ENCODE data around the gene FSIP1.

Gene FSIP1

DNA sequence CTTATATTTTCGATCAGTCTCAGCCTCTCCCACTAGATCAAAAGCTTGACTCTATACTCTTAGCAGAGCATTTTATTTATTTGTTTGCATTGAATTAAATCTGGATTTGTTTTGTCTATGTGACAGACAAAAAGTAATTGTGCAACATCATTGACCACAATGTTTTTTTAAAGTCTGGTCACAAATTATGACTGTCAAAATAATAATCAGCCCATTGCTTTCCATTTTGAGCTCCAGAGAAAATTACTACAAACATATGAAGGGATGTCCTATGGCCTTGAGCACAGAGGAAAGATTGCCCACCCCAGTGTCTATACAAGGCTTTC is 82.3 kb downstream of the FSIP1 start:
- no peak for TF ChIP-seq FOXP2 (optimal IDR thresholded peaks at IDR 0.05; ENCODE audit: borderline replicate concordance, extremely low read depth, extremely low read length, insufficient read depth)
- no peak for TF ChIP-seq SIN3A (IDR thresholded peaks at IDR 0.05; ENCODE audit: borderline replicate concordance, insufficient read depth, low read length)
- TF ChIP-seq, protein P1, sequence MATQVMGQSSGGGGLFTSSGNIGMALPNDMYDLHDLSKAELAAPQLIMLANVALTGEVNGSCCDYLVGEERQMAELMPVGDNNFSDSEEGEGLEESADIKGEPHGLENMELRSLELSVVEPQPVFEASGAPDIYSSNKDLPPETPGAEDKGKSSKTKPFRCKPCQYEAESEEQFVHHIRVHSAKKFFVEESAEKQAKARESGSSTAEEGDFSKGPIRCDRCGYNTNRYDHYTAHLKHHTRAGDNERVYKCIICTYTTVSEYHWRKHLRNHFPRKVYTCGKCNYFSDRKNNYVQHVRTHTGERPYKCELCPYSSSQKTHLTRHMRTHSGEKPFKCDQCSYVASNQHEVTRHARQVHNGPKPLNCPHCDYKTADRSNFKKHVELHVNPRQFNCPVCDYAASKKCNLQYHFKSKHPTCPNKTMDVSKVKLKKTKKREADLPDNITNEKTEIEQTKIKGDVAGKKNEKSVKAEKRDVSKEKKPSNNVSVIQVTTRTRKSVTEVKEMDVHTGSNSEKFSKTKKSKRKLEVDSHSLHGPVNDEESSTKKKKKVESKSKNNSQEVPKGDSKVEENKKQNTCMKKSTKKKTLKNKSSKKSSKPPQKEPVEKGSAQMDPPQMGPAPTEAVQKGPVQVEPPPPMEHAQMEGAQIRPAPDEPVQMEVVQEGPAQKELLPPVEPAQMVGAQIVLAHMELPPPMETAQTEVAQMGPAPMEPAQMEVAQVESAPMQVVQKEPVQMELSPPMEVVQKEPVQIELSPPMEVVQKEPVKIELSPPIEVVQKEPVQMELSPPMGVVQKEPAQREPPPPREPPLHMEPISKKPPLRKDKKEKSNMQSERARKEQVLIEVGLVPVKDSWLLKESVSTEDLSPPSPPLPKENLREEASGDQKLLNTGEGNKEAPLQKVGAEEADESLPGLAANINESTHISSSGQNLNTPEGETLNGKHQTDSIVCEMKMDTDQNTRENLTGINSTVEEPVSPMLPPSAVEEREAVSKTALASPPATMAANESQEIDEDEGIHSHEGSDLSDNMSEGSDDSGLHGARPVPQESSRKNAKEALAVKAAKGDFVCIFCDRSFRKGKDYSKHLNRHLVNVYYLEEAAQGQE (IDR thresholded peaks at IDR 0.05; ENCODE audit: insufficient read depth in 1 of 2, low read depth in 2 of 2, low read length in 2 of 2): no peak
- no peak for TF ChIP-seq POLR2AphosphoS5 (IDR thresholded peaks at IDR 0.05; ENCODE audit: low read depth, low read length)
- no peak for TF ChIP-seq TAF1 (IDR thresholded peaks at IDR 0.05; ENCODE audit: borderline replicate concordance, insufficient read depth, low read length)

DNA sequence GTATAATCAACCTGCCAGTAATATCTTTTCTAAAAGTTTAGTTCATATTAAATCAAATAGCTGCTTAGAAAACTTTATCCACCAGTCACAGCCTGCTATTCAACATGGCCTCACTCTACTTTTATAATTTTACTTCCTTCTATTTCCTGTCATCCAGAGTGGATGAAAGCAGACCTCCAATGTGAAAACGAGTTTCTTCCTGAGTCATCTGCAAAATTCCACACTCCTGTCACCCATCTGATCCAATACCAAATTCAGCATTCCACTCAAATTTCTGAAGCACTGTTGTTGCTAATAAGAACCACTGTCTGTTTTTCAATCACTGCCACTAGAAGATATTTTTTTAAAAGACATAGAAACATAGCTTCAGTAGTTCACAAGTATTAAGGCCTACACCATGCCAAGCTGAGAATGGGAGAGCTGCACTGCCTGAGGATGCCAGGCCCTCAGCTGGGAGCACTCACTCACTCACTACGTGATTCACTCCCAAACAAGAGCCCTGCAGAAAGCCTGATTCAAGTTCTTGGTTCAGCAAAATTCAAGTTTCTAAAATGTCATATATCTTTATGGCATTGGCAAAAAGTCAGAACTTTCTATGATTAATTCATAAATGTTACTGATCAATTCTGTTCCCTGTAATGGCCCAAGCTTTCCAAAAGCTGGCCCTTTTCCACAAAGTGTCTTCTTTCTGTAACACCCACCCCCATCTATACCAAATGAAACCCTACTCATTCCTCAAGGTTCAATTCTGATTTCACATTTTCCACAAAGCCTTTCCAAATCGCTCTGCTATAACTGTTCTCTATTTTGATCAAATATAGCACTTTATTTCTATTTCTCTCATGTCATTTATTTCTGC is 82.9 kb downstream of the FSIP1 start:
- no peak for TF ChIP-seq TAF1 (IDR thresholded peaks at IDR 0.05; ENCODE audit: borderline replicate concordance, insufficient read depth, low read length)
- no peak for TF ChIP-seq SIN3A (IDR thresholded peaks at IDR 0.05; ENCODE audit: borderline replicate concordance, insufficient read depth, low read length)

DNA sequence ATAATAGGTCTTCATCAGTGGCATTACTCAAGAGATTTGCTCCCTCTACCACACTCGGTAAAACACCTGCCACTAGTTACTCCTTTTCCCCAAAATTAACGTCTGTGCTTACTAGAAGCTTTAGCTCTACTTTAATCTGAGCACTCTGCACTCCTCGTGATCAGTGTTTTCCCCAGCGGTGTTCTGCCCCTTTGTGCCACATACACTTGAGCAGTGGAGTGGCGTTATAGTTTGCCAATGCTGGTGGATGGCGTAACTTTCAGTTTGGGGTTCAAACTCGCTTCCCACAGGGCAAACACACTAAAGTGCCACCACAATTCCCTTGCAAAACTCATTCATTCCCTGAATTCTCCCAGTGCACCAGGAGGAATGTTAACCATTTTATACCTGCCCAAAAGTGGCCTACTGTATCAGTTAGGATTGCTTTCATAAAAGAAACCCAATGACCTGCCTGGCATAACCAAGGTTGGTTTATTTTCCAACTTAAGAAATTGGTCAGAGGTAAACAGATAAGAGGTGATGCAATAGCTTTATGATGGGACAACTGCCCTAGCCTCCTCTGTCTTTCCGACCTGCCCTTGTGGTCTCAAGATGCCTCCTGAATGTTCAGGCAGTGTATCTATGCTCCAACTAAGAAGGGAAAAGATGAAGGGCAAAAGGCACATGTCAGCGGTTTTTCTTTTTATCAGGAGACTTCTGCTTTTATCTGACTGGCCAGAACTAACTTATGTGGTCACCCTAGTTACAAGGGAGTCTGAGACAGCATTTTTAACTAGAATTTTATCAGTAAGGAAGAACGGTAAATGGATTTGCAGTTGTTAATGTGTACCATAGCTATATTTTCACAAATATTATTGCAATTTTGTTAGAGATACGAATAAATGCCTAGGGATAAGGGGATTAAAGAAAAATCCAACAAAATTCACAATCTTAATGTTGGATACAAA is 83.9 kb downstream of the FSIP1 start:
- TF ChIP-seq POLR2AphosphoS5 (IDR thresholded peaks at IDR 0.05; ENCODE audit: low read depth, low read length) (no peak), TAF1 (IDR thresholded peaks at IDR 0.05; ENCODE audit: borderline replicate concordance, insufficient read depth, low read length) (no peak), FOXP2 (optimal IDR thresholded peaks at IDR 0.05; ENCODE audit: borderline replicate concordance, extremely low read depth, extremely low read length, insufficient read depth) (no peak), SIN3A (IDR thresholded peaks at IDR 0.05; ENCODE audit: borderline replicate concordance, insufficient read depth, low read length) (no peak)
- TF ChIP-seq, protein P1 (IDR thresholded peaks at IDR 0.05; ENCODE audit: insufficient read depth in 1 of 2, low read depth in 2 of 2, low read length in 2 of 2): no peak

DNA sequence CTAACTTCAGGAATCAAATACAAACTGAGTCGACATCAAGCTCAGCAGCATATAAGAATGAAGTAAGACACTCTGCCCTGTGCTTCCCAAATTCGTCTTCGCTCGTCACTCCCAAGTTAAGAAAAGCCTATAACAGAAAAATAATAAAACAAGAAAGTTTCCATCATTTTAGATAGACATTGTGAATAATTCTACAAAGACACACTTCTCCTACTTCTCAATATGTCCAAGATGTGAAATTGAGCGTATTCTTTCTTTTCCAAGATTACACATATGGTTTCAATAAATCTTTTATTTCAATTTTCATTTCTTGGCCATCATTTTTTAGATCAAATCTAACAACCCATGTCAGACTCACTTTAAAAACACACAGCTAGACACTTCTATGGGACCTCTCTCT is 85.1 kb downstream of the FSIP1 start:
- TF ChIP-seq POLR2AphosphoS5 (IDR thresholded peaks at IDR 0.05; ENCODE audit: low read depth, low read length): no peak
- no peak for TF ChIP-seq SIN3A (IDR thresholded peaks at IDR 0.05; ENCODE audit: borderline replicate concordance, insufficient read depth, low read length)
- no peak for TF ChIP-seq TAF1 (IDR thresholded peaks at IDR 0.05; ENCODE audit: borderline replicate concordance, insufficient read depth, low read length)
- TF ChIP-seq FOXP2 (optimal IDR thresholded peaks at IDR 0.05; ENCODE audit: borderline replicate concordance, extremely low read depth, extremely low read length, insufficient read depth): no peak
- TF ChIP-seq, protein P1 (IDR thresholded peaks at IDR 0.05; ENCODE audit: insufficient read depth in 1 of 2, low read depth in 2 of 2, low read length in 2 of 2): no peak

DNA sequence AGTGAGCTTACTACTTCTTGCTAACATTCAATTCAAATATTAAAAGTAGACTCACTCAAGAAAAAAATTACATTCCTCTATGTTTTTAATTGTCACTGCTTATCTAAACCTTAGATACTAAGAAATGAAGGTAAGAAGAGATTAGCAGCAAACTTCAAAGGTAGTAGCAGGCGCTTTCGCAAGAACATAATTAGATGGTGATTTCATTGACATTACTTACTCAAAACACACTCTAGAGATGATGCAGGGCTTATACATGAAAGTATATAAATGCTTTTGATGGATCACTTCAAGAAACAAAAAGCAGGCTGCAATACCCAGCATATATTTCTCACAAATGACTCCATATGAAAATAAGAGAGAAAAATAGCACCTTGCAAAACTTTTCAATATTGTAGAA is 86.8 kb downstream of the FSIP1 start:
- TF ChIP-seq POLR2AphosphoS5 (IDR thresholded peaks at IDR 0.05; ENCODE audit: low read depth, low read length): no peak
- TF ChIP-seq SIN3A (IDR thresholded peaks at IDR 0.05; ENCODE audit: borderline replicate concordance, insufficient read depth, low read length): no peak
- TF ChIP-seq, protein P1 (IDR thresholded peaks at IDR 0.05; ENCODE audit: insufficient read depth in 1 of 2, low read depth in 2 of 2, low read length in 2 of 2): no peak
- no peak for TF ChIP-seq FOXP2 (optimal IDR thresholded peaks at IDR 0.05; ENCODE audit: borderline replicate concordance, extremely low read depth, extremely low read length, insufficient read depth)
- no peak for TF ChIP-seq TAF1 (IDR thresholded peaks at IDR 0.05; ENCODE audit: borderline replicate concordance, insufficient read depth, low read length)
